NCI-H1417 (cell line): Measurements from ENCODE around the gene DNAJC13.

Experiments
- DNase-seq, 3 experiments: peaks; one replicate each; lab custom pipeline; 2025; lab: John Stamatoyannopoulos, UW

Gene DNAJC13

GRCh38 chr3:132549169-132549568, 131.9 kb downstream of the DNAJC13 start:
- no peak for DNase-seq

- no peak for DNase-seq
These were observed 132.7 kb downstream of the DNAJC13 start for GRCh38 chr3:132549890-132550578.

DNA sequence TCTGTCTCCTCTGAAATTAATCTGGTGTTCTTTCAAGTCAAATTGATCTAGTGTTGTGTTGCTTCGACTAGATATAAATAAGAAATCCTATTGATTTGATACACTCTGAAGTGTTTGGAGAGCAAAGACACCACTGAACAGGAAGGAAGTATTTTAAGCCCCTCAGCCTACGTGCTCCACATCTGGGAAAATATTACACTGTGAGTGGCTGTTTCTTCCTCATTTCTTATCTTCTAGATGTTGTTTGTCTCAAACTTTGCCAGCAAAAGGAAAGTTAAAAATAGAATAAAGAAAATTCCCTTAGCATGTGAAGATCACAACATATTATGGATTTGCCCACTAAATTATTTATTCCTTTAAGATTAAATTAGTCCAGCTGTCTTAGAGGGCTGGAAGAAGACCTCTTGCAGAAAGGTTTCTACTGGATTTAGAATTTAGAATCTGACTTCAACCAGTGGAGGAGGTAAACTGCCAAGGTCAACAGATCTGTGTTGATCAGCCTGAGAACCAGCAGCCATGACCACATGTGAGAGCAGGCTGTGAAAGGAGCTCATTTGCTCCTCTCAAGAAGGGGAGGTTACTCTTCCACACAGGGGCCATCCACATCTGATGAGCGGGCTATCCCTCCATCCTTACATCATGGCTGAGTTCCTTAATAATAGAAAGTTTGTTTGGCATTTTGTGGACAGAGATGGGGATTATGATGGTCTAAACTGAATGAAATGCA, 133.4 kb downstream of the DNAJC13 start:
- DNase-seq = no peak

GRCh38 chr3:132553826-132554225, 136.5 kb downstream of the DNAJC13 start:
- DNase-seq = no peak

DNA sequence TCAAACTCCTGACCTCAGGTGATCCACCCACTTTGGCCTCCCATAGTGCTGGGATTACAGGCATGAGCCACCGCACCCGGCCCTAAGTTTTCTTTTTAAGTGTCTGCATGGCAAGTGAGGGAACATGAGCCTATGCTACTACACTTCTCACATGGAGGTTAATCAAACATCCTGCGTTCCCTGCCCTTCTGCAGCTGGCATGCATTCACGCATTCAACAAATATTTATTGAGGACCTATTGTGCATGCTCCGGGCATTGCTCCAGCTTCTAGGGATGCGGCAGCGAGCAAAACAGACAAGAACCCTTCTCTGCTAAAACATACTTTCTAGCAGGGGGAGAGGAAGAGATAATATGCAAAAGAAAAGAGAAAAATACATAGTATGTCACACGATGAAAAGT, 137.1 kb downstream of the DNAJC13 start:
- DNase-seq = peak; percentile 9 to 34 (median 32)

GRCh38 chr3:132555306-132556035, 138.2 kb downstream of the DNAJC13 start:
- DNase-seq = no peak

DNA sequence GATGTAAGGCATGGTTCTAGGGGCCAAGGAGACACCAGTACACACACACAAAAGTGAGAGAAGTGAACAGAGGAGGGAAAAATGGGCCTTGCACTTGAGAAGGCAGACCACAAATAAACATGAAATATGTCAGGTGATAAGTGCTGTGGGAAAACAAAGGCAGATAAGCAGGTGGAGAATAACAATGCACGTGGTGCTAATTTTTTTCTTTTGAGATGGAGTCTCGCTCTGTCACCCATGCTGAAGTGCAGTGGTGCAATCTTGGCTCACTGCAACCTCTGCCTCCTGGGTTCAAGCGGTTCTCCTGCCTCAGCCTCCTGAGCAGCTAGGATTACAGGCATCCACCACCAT, 138.7 kb downstream of the DNAJC13 start:
- peak in 1 of 3 experiments; percentile 18 for DNase-seq

DNA sequence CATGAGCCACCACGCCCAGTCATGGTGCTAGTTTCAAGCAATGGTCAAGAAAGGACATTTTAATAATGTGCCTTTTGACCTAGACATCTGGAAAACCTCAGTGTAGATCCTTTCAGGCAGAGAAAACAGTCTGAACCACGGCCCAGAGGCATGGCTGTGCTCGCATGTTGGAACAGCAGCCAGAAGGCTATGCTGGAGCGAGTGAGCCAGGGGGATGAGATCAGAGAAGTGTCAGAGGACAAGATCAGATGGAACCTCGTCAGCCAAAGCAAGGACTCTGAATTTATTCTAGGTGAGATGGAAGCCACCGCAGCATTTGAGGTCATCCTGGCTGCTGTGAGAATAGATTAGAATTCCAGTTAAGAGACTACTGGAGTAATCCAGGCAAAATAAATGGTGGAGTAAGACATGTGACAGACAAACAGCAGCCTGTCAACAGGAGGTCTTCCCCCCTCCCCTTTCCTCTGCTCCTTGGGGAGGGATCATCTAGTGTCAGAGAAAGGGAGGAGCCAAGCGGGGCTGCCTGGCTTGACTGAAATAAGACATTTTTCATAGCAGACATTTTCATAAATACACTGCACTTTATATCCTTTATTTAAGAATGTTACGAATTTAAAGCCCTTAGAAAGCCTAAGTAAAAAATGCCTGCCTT, 139.3 kb downstream of the DNAJC13 start:
- no peak for DNase-seq

DNA sequence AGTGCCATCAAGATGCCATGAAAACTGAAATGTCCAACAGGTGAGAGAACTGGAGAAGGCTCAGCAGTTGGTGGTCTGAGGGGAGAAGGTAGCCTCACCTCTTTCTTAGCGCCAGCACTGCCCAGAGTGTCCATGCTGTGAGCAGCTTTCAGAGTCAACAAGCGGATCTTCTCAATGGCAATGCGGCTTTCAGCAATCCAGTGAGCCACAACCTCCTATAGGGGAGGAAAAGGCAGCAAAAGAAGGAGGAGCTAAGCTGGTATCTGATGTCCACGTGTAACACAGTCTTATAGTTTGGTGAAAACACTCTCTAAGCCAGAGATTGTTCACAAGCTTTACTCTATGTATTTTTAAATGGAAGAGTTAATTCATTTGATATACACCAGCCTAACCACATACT, 143.7 kb downstream of the DNAJC13 start:
- DNase-seq = peak in 2 of 3 experiments; percentile 23 to 93

DNA sequence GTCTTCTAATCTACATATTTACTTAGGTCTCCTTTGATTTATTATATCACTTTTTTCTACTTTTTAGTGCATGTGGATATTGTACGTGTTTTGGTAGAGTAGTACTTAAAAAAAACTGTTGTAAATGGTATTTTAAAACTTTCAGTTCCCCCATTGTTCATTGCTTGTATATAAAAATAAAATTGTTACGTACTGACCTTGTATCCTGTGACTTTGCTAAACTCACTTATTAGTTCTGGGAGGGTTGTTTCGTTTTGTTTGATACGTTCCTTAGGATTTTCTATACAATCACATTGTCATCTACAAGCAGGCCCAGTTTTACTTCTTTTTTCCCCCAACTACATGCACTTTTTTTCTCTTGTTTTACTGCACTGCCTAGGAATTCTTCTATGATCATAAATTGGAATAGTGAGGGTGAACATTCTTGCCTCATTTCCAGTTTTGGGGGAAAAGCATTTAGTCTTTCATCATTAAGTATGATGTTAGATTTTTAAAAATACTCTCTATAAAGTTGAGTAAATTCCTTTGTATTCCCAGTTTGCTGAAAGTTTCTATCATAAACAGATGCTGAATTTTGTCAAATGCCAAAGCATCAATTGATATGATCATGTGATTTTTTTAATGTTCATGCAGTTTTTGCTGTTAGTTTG, 146.2 kb downstream of the DNAJC13 start:
- DNase-seq = no peak

- no peak for DNase-seq
These were observed 146.8 kb downstream of the DNAJC13 start for GRCh38 chr3:132564070-132564465.

DNA sequence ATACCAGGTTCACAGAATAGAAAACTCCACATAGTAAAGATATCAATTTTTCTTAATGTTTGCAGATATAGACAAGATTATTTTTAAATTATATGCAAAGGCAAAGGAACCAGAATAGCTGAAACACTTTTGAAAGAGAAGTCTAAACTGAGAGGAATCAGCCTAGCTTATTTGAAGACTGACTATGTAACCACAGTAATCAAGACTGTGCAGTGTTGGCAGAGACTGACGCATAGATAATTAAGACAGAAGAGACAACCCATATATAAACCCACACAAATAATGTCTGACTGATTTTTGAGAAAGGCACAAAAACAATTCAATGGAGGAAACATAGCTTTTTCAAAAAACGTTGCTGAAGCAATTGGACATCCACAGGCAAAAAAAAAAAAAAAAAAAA, 151.1 kb downstream of the DNAJC13 start:
- no peak for DNase-seq

DNA sequence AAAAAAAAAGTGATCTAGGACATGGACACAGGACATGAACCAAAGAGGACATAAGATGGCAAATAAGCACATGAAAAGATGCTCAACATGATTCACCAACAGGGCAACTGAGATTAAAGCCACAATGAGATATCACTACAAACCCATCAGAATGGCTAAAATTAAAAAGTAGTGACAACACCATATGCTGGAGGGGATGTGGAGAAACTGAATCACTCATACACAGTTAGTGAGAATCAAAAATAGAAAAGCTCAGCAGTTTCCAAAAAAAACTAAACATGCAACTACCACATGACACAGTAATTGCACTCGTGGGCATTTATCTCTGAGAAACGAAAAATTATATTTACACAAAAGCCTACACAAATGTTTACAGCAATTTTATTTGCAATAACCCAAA, 151.9 kb downstream of the DNAJC13 start:
- no peak for DNase-seq

GRCh38 chr3:132569580-132569979, 152.3 kb downstream of the DNAJC13 start:
- no peak for DNase-seq

DNA sequence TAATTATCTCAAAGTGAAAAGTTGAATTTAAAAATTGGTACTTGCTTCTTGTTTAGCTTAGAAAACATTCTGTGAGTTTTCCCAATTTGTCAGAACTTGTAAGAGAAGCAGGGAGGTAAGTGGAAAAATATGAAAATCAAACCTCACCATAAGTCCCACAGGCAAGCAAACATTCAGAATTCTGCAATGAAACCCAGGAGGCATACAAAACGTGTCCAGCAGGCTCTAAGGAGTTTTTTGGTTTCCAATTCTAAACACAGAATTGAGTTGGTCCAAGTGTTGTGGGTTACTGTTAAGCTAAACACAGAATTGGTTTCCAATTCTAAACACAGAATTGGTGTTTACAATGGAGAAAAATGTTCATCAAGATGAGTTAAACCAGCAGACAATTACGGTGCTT, 152.7 kb downstream of the DNAJC13 start:
- DNase-seq = no peak

DNA sequence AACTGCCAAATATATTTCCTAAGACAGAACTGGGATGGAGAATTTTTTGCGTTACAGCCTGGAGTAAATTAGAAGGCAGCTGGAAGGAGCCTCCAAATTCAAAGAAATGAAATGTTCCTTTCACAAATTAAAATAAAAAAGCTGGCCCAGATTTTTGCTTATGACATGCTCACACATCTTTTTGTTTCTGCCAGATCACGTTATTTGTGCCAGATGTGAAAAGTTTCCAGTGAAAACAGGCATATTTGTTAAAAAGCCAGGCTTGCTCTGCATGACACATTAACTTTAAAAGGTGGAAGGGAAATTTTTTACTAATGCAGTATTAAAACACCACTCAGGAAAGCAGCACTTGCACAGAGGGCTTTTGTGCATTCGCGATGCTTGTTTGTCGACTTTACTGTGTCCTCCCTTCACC, 156.5 kb downstream of the DNAJC13 start:
- no peak for DNase-seq

GRCh38 chr3:132587401-132587800, 170.1 kb downstream of the DNAJC13 start:
- DNase-seq = no peak
